ENCODE results near the gene SSTR5. TPM values are rescaled to one million over a fixed set of nuclear protein-coding genes. Genes with fewer than 3 reads are reported as not detected.

SSTR5 gene
- total and polyA plus RNA-seq, 2 donors (not counting 1 experiment from before 2014, with no cell fraction given) = not detected

- H2AFZ ChIP-seq (ENCODE audit: insufficient read depth, low read depth, low read length, poor library complexity, severe bottlenecking) = no peak overlapping the region
- no peak overlapping the region for H3K9ac ChIP-seq (ENCODE audit: low read length)
- no peak overlapping the region for H3K27ac ChIP-seq (ENCODE audit: low read length in 2 of 2)
- no peaks in the 10 kb centered on the region for H3K79me2 ChIP-seq (ENCODE audit: control insufficient read depth, insufficient read depth, low read length)
- ATAC-seq (ENCODE audit: low read depth) (no peak), DNase-seq (no peak)
- peaks cover 0 to 11% (median 0%) of the 10 kb centered on the region in 3 donors for H3K9me3 ChIP-seq (ENCODE audit: control extremely low read depth in 1 of 3, control insufficient read depth in 2 of 3, insufficient read depth in 1 of 3, low read length in 2 of 3)
- 77% methylated on average over 26 of the region's 30 CpGs for WGBS (ENCODE audit: insufficient coverage)
- ChIA-PET POLR2A (no interaction called here), CTCF (no interaction called here)
- H3K36me3 ChIP-seq (replicated peaks in 1 of 2; ENCODE audit: control extremely low read depth in 1 of 2, control insufficient read depth in 1 of 2, extremely low read depth in 1 of 2, insufficient read depth in 2 of 2, low read length in 1 of 2) = no peaks in the 10 kb centered on the region
- H4K20me1 ChIP-seq (ENCODE audit: control insufficient read depth, insufficient read depth, low read length, poor library complexity, severe bottlenecking) = no peaks in the 10 kb centered on the region
- H3K27me3 Mint-ChIP-seq = peaks cover 14% of the 10 kb centered on the region
- H3K27me3 ChIP-seq (replicated peaks in 1 of 4; ENCODE audit: control extremely low read depth in 1 of 4, control insufficient read depth in 3 of 4, insufficient read depth in 4 of 4, low read length in 3 of 4) = peaks cover 0 to 35% (median 4%) of the 10 kb centered on the region in 4 experiments
- no peak overlapping the region for H3K4me3 Mint-ChIP-seq
- H3K4me1 ChIP-seq (ENCODE audit: control insufficient read depth in 2 of 2, insufficient read depth in 2 of 2, low read length in 2 of 2) = no peaks in the 10 kb centered on the region
- H3K4me1 Mint-ChIP-seq = no peaks in the 10 kb centered on the region
- intact Hi-C loops (cut with micrococcal nuclease) = no loop called here
- H3K4me2 ChIP-seq (replicated peaks; ENCODE audit: low read depth, low read length, poor library complexity, severe bottlenecking) = no peak overlapping the region
- TF ChIP-seq, protein P1, sequence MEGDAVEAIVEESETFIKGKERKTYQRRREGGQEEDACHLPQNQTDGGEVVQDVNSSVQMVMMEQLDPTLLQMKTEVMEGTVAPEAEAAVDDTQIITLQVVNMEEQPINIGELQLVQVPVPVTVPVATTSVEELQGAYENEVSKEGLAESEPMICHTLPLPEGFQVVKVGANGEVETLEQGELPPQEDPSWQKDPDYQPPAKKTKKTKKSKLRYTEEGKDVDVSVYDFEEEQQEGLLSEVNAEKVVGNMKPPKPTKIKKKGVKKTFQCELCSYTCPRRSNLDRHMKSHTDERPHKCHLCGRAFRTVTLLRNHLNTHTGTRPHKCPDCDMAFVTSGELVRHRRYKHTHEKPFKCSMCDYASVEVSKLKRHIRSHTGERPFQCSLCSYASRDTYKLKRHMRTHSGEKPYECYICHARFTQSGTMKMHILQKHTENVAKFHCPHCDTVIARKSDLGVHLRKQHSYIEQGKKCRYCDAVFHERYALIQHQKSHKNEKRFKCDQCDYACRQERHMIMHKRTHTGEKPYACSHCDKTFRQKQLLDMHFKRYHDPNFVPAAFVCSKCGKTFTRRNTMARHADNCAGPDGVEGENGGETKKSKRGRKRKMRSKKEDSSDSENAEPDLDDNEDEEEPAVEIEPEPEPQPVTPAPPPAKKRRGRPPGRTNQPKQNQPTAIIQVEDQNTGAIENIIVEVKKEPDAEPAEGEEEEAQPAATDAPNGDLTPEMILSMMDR (IDR thresholded peaks at IDR 0.05) = no peak
- TF ChIP-seq EZH2 (IDR thresholded peaks at IDR 0.05; ENCODE audit: borderline replicate concordance, insufficient read depth, low read depth, low read length, poor library complexity, severe bottlenecking) = no peak
- H3K27ac Mint-ChIP-seq = no peak overlapping the region
- H3K9me3 Mint-ChIP-seq (ENCODE audit: insufficient read depth) = no peaks in the 10 kb centered on the region
- no peak overlapping the region for H3K4me3 ChIP-seq (ENCODE audit: control extremely low read depth in 1 of 5, extremely low read depth in 1 of 5, insufficient read depth in 1 of 5, low read depth in 2 of 5, low read length in 4 of 5)
These were observed 1.2 kb downstream of the SSTR5 start for GRCh38 chr16:1073566-1074378.

GRCh38 chr16:1074379-1074649 is 1.8 kb downstream of the SSTR5 start:
- Histone ChIP-seq H3K4me2 (replicated peaks; ENCODE audit: low read depth, low read length, poor library complexity, severe bottlenecking) (no peak overlapping the region), H3K4me1 (ENCODE audit: control insufficient read depth in 2 of 2, insufficient read depth in 2 of 2, low read length in 2 of 2) (no peaks in the 10 kb centered on the region), H3K27ac (ENCODE audit: low read length in 2 of 2) (no peak overlapping the region), H3K36me3 (replicated peaks in 1 of 2; ENCODE audit: control extremely low read depth in 1 of 2, control insufficient read depth in 1 of 2, extremely low read depth in 1 of 2, insufficient read depth in 2 of 2, low read length in 1 of 2) (no peaks in the 10 kb centered on the region), H3K4me3 (ENCODE audit: control extremely low read depth in 1 of 5, extremely low read depth in 1 of 5, insufficient read depth in 1 of 5, low read depth in 2 of 5, low read length in 4 of 5) (no peak overlapping the region), H4K20me1 (ENCODE audit: control insufficient read depth, insufficient read depth, low read length, poor library complexity, severe bottlenecking) (no peaks in the 10 kb centered on the region), H3K79me2 (ENCODE audit: control insufficient read depth, insufficient read depth, low read length) (no peaks in the 10 kb centered on the region), H2AFZ (ENCODE audit: insufficient read depth, low read depth, low read length, poor library complexity, severe bottlenecking) (no peak overlapping the region), H3K27me3 (replicated peaks in 1 of 4; ENCODE audit: control extremely low read depth in 1 of 4, control insufficient read depth in 3 of 4, insufficient read depth in 4 of 4, low read length in 3 of 4) (peaks cover 0 to 33% (median 4%) of the 10 kb centered on the region in 4 experiments), H3K9me3 (ENCODE audit: control extremely low read depth in 1 of 3, control insufficient read depth in 2 of 3, insufficient read depth in 1 of 3, low read length in 2 of 3) (peaks cover 0 to 7% (median 0%) of the 10 kb centered on the region in 3 donors), H3K9ac (ENCODE audit: low read length) (no peak overlapping the region)
- Mint-ChIP-seq H3K27me3 (peaks cover 14% of the 10 kb centered on the region), H3K4me1 (no peaks in the 10 kb centered on the region), H3K4me3 (no peak overlapping the region), H3K9me3 (ENCODE audit: insufficient read depth) (no peaks in the 10 kb centered on the region), H3K27ac (no peak overlapping the region)
- 74% methylated on average over 11 of the region's 11 CpGs for WGBS (ENCODE audit: insufficient coverage)
- CTCF ChIA-PET = no interaction called here
- POLR2A ChIA-PET = no interaction called here
- TF ChIP-seq EZH2 (IDR thresholded peaks at IDR 0.05; ENCODE audit: borderline replicate concordance, insufficient read depth, low read depth, low read length, poor library complexity, severe bottlenecking) = no peak
- TF ChIP-seq, protein P1 (IDR thresholded peaks at IDR 0.05) = no peak
- intact Hi-C loops (cut with micrococcal nuclease) = no loop called here
- no peak for DNase-seq
- no peak for ATAC-seq (ENCODE audit: low read depth)

All from B cell (primary cell).